Mucosa of descending colon (tissue), 3 donors: ENCODE results near the gene SDSL. TPM values are rescaled to one million over a fixed set of nuclear protein-coding genes. Genes with fewer than 3 reads are reported as not detected.
A peak's percentile ranks its signal among the peaks of the same experiment; 100 is the strongest.

Experiments
- ATAC-seq: fragments of 200-7000 bp; cut with Tn5 transposase; one replicate; pipeline ENCODE4 v1.9.1; 2020; ENCODE audit warnings: mild to moderate bottlenecking, moderate library complexity
- DNase-seq, 3 donors: peaks; one replicate each; pipeline ENCODE4 v3.0.0-alpha.2; 2020
- H3K36me3 ChIP-seq: fragments of 200-600 bp; one replicate; pipeline ENCODE4 v1.8.0; 2021; ENCODE audit warnings: low read depth, mild to moderate bottlenecking
- H3K4me1 ChIP-seq: fragments of 200-600 bp; one replicate; pipeline ENCODE4 v1.8.0; 2021; ENCODE audit warnings: low read depth, mild to moderate bottlenecking
- H3K4me3 ChIP-seq: fragments of 200-600 bp; one replicate; pipeline ENCODE4 v1.8.0; 2021; ENCODE audit warnings: mild to moderate bottlenecking
- H3K9me3 ChIP-seq: fragments of 200-600 bp; one replicate; pipeline ENCODE4 v1.8.0; 2021; ENCODE audit warnings: mild to moderate bottlenecking
- CTCF ChIP-seq: fragments of 200-600 bp; IDR thresholded peaks from one replicate; pipeline ENCODE4 v1.8.0; 2022; ENCODE audit warnings: antibody characterized with exemption, mild to moderate bottlenecking
- intact Hi-C, 2 donors: fragments of 100-400 bp; cut with DNase I in 1 of 2; cut with micrococcal nuclease in 1 of 2; formaldehyde crosslinking; loops; one replicate each; pipeline versions ENCODE4 v1.11.0 to v1.11.1; 2022; cut with DNase I, micrococcal nuclease
- total RNA-seq, 3 donors: library from RNA; stranded (reverse); fragmentation: NEBNext Ultra II Directional in 2 of 3; extraction: Animal tissue kit (Norgen Biotek cat#: 25700) in 2 of 3; gene quantifications; one replicate each; pipeline versions ENCODE4 v1.2.1 to v1.2.4, GENCODE V29; 2021 to 2023
- donor health status: DM: no; HTN: no; CAD: no; lungs with moderate emphysema.
- donor health status: DM: no; HTN: no; CAD: no.
- donor health status: DM: no; HTN: yes; CAD: no.

The SDSL gene
- total RNA-seq, 3 donors from 2014 or later: 9.4 to 24.0 (median 15.7) TPM

DNA sequence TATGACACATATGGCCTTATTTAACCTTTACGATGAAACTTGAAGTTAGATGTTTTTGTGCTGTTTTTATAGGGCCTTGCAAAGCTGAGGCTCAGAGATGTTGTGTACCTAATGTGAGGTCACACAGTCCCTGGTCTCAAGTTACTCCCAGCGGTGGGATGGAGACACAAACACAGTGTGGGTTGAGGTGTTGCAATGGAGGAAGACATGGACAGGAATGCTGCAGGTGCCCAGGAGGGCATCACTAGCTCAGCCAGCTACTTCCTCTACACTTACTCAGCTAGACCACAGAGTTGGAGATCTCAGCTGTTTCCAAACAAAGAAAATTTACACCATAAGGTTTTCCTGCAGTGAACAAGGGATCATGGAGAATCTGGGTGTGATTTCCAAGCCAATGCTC lies 34.0 kb downstream of the SDSL start:
- DNase-seq (no peak), ATAC-seq (no peak)
- Histone ChIP-seq H3K36me3 (no peaks in the 10 kb centered on the region), H3K4me1 (no peaks in the 10 kb centered on the region), H3K9me3 (no peaks in the 10 kb centered on the region), H3K4me3 (no peak overlapping the region)
- intact Hi-C loops: no loop called here
- TF ChIP-seq CTCF: no peak

DNA sequence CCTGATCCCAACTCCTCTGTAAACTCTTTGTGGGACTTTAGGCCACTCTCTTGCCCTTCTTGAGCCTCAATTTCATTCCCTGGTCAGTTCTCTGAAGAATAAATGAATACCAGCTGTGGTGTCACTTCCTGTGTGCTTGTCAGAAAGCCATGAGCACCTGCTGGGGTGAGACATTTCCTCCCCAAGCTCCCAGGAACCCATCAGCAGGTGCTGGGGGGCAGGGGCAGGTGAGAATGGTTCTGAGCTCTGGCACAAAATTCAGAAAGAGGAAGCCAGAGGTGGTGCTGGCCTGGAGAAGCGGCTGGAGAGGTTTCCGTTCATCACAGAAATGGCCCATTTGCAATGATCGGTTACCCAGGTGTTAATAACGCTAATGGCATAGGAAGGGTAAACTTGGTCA lies 34.6 kb downstream of the SDSL start:
- no peak for ATAC-seq
- no peaks in the 10 kb centered on the region for H3K4me1 ChIP-seq
- intact Hi-C loops: no loop called here

GRCh38 chr12:113457185-113457584 lies 35.0 kb downstream of the SDSL start:
- Histone ChIP-seq H3K36me3 (no peaks in the 10 kb centered on the region), H3K4me1 (no peaks in the 10 kb centered on the region), H3K9me3 (no peaks in the 10 kb centered on the region), H3K4me3 (no peak overlapping the region)
- ATAC-seq (no peak), DNase-seq (no peak)
- TF ChIP-seq CTCF: no peak
- intact Hi-C loops: no loop called here

More for the DNA sequence above, 34.6 kb downstream of the SDSL start:
- Histone ChIP-seq H3K4me3 (no peak overlapping the region), H3K36me3 (no peaks in the 10 kb centered on the region), H3K9me3 (no peaks in the 10 kb centered on the region)
- no peak for TF ChIP-seq CTCF
- no peak for DNase-seq

DNA sequence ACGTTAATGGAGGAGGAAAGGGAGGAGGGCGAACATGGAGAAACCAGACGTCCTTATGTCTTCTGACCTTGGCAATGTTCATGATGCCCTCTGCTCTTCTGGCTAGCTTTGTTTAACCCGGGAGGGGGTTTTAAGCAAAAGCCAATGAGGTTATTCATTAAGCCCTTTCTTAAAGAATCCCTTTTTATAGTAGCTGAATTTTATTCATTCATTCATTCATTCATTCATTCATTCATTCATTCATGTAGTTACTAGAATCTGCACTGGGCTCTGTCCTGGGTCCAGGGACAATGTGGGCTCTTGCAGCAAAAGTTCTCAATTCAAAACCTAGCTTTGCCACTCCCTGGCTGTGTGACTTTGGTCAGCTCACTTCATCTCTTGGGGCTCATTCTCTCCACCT lies 35.5 kb downstream of the SDSL start:
- H3K4me1 ChIP-seq: peaks cover under 1% of the 10 kb centered on the region
- ATAC-seq: no peak
- no peak for DNase-seq
- no peak for TF ChIP-seq CTCF
- no peaks in the 10 kb centered on the region for H3K9me3 ChIP-seq
- intact Hi-C loops: no loop called here
- H3K36me3 ChIP-seq: no peaks in the 10 kb centered on the region
- no peak overlapping the region for H3K4me3 ChIP-seq

DNA sequence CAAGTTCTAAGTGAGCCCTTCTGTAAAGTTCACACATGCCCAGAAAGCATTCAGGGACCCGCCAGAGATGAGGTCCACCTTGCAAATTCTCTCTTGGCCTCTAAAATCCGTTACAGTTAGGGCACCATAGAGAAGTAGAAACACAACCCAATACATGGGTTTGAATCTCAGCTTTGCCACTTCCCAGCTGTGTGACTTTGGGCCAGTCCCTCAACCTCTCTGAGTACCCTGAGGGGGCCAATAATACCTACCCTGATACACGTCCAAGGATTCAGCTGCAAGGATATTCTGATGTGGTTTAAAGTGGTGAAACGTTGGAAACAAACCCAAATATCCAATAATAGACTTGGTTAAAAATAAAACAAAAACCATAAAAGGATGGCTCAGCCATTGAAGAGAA lies 37.8 kb downstream of the SDSL start:
- ATAC-seq: no peak
- H3K9me3 ChIP-seq: no peaks in the 10 kb centered on the region
- no peak overlapping the region for H3K4me3 ChIP-seq
- H3K36me3 ChIP-seq: no peaks in the 10 kb centered on the region
- no peak for TF ChIP-seq CTCF
- peaks cover 14% of the 10 kb centered on the region for H3K4me1 ChIP-seq
- intact Hi-C loops: no loop called here
- DNase-seq: no peak

- Histone ChIP-seq H3K9me3 (no peaks in the 10 kb centered on the region), H3K36me3 (no peaks in the 10 kb centered on the region), H3K4me3 (no peak overlapping the region), H3K4me1 (peaks cover 19% of the 10 kb centered on the region)
- intact Hi-C loops: no loop called here
- peak; percentile 53 for ATAC-seq
- no peak for TF ChIP-seq CTCF
- DNase-seq: no peak
These were observed 39.5 kb downstream of the SDSL start for GRCh38 chr12:113461666-113462065.
